GM12878 (cell line): Measurements from ENCODE around the gene ZNF613.

Source experiments
- EZH2 ChIP-seq: IDR thresholded peaks from 2 replicates; pipeline ENCODE4 v1.6.1; 2012; ENCODE audit warnings: low read depth, mild to moderate bottlenecking, control low read depth, inconsistent platforms, low read length, borderline replicate concordance; ENCODE audit not compliant: control insufficient read depth
- NFYB ChIP-seq: IDR thresholded peaks from 2 replicates; pipeline ENCODE4 v1.6.1; 2011; ENCODE audit warnings: low read depth, mild to moderate bottlenecking, low read length, improper control_type of control experiment, moderate library complexity; ENCODE audit not compliant: insufficient read depth
- RAD21 ChIP-seq: IDR thresholded peaks from 2 replicates; pipeline ENCODE4 v1.6.1; 2011; ENCODE audit warnings: mild to moderate bottlenecking, low read depth, low read length, moderate library complexity; ENCODE audit not compliant: insufficient read depth
- RCOR1 ChIP-seq: conservative IDR thresholded peaks from 2 replicates; pipeline ENCODE4 v1.6.1; 2012; ENCODE audit warnings: low read depth, low read length, improper control_type of control experiment
- TAF1 ChIP-seq: IDR thresholded peaks from 2 replicates; pipeline ENCODE4 v1.6.1; 2011; ENCODE audit warnings: mild to moderate bottlenecking, low read depth, low read length, borderline replicate concordance
- ZNF622 ChIP-seq: fragments of 450-650 bp; IDR thresholded peaks from 2 replicates; pipeline ENCODE4 v1.6.1; 2017; ENCODE audit warnings: mild to moderate bottlenecking, inconsistent platforms
- TF ChIP-seq, protein P1 (sequence below), 3 experiments: IDR thresholded peaks in 2 of 3; conservative IDR thresholded peaks in 1 of 3; 2 replicates each; pipeline ENCODE4 v1.5.1; 2011; ENCODE audit warnings: low read depth in 3 of 3, low read length in 3 of 3, mild to moderate bottlenecking in 3 of 3, control low read depth in 2 of 3, moderate library complexity in 2 of 3, inconsistent platforms in 1 of 3, mixed read lengths in 1 of 3; ENCODE audit not compliant: control insufficient read depth in 2 of 3, insufficient read depth in 1 of 3; ENCODE audit errors: extremely low read depth in 1 of 3

DNA sequence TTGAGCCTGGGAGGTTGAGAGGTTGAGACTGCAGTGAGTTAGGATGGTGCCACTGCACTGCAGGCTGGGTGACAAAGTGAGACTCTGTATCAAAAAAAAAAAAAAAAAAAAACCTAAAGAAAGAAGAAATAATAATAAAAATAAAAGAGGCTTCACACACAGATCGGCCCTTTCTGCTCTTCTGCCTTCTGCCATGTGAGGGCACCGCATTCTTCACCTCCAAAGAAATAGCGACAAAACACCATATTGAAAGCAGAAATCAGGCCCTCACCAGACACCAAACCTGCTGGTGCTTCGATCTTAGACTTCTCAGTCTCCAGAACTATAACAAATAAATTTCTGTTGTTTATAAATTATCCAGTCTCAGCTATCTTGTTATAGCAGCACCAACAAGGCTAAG lies 25.4 kb upstream of the ZNF613 start:
- TF ChIP-seq ZNF622 (no peak), EZH2 (no peak), RAD21 (no peak), RCOR1 (no peak), NFYB (no peak), TAF1 (no peak)
- TF ChIP-seq, protein P1, sequence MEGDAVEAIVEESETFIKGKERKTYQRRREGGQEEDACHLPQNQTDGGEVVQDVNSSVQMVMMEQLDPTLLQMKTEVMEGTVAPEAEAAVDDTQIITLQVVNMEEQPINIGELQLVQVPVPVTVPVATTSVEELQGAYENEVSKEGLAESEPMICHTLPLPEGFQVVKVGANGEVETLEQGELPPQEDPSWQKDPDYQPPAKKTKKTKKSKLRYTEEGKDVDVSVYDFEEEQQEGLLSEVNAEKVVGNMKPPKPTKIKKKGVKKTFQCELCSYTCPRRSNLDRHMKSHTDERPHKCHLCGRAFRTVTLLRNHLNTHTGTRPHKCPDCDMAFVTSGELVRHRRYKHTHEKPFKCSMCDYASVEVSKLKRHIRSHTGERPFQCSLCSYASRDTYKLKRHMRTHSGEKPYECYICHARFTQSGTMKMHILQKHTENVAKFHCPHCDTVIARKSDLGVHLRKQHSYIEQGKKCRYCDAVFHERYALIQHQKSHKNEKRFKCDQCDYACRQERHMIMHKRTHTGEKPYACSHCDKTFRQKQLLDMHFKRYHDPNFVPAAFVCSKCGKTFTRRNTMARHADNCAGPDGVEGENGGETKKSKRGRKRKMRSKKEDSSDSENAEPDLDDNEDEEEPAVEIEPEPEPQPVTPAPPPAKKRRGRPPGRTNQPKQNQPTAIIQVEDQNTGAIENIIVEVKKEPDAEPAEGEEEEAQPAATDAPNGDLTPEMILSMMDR (IDR thresholded peaks at IDR 0.05 in 2 of 3, conservative IDR thresholded peaks at IDR 0.05 in 1 of 3; ENCODE audit: control insufficient read depth in 2 of 3, extremely low read depth in 1 of 3, insufficient read depth in 1 of 3, low read depth in 3 of 3, low read length in 3 of 3): no peak
